GM21526 (cell line): ENCODE data around the gene SLC12A6.
"Not testable (repeated sequence)": the region's sequence is repeated elsewhere in the genome, so short reads cannot be mapped to it uniquely, and the experiment has no call there.

Experiments used
- ATAC-seq: cut with Tn5 transposase; IDR thresholded peaks from one replicate; pipeline ENCODE4 v1.9.1; 2021; ENCODE audit warnings: moderate library complexity; ENCODE audit not compliant: unreplicated experiment, low FRiP score

SLC12A6 gene

GRCh38 chr15:34358367-34358766 is 20.8 kb upstream of the SLC12A6 start:
- no peak for ATAC-seq

DNA sequence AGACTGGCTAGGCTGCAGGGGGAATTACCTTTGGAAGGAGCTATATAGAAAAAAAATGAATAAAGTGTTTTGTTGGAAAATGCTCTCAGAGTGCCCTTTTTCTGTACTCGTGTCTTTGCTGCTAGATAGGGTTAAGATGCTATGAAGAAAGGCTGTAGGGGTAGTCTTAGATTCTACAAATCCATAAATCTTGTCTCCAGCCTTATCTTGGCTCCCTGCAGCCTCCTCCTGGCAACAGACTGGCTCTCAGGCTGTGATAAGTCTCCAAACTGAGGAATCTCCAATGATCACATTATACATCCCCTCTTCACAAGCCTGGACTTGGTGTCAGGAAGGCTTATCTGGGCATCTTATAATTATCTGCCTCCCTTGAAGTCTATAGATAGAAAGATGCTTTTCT is 20.1 kb upstream of the SLC12A6 start:
- no peak for ATAC-seq

- ATAC-seq, result no peak
These were observed 17.7 kb upstream of the SLC12A6 start for GRCh38 chr15:34355241-34355640.

- no peak for ATAC-seq
These were observed 16.7 kb upstream of the SLC12A6 start for GRCh38 chr15:34354286-34354685.

DNA sequence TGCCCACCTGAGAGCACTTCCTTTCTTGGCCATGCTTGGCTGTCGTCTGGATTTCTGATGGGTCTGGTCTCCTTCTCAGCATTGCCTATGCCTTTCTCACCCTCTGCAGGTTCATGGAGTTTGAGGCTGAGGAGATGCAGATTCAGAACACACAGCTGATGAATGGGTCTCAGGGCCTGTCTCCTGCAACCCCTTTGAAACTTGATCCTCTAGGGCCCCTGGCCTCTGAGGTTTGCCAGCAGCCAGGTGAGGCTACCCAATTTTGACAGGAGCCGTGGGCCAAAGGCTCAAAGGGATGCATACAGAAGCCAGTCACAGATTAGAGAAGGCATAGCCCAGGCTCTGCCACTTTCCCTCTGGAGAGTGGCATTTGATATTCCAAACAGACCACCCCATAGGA is 16.0 kb upstream of the SLC12A6 start:
- ATAC-seq, result no peak

GRCh38 chr15:34352996-34353395 is 15.4 kb upstream of the SLC12A6 start:
- ATAC-seq, result not testable (repeated sequence)

GRCh38 chr15:34349769-34350168 is 12.2 kb upstream of the SLC12A6 start:
- ATAC-seq, result no peak

DNA sequence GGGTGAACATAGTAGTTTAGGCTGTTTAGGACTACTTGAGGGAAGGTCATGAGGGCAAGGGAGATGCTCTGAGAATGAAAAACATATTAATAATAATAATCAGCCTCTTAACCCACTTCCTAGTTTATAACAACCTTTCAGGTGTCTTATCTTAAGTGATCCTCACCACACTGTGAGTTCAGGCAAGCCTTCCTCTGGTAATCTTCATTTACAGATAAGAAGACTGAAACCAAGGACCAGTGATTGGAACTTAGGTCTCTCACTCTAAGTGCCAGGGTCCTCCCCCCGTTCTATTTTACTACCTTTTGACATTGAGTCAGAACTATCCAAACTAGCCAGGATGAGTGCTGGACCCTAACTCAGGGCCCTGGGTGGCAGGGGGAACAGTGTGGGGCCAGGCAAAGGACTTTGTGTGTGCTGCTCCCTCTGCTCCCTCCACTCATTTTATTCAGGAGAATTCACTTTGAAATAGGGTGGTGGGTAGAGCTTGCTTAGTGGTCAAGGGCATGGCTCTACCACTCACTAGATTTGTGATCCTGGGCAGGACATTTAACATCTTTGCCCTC is 11.2 kb upstream of the SLC12A6 start:
- ATAC-seq, result no peak

- ATAC-seq, result no peak
These were observed 10.5 kb upstream of the SLC12A6 start for GRCh38 chr15:34347951-34348638.

DNA sequence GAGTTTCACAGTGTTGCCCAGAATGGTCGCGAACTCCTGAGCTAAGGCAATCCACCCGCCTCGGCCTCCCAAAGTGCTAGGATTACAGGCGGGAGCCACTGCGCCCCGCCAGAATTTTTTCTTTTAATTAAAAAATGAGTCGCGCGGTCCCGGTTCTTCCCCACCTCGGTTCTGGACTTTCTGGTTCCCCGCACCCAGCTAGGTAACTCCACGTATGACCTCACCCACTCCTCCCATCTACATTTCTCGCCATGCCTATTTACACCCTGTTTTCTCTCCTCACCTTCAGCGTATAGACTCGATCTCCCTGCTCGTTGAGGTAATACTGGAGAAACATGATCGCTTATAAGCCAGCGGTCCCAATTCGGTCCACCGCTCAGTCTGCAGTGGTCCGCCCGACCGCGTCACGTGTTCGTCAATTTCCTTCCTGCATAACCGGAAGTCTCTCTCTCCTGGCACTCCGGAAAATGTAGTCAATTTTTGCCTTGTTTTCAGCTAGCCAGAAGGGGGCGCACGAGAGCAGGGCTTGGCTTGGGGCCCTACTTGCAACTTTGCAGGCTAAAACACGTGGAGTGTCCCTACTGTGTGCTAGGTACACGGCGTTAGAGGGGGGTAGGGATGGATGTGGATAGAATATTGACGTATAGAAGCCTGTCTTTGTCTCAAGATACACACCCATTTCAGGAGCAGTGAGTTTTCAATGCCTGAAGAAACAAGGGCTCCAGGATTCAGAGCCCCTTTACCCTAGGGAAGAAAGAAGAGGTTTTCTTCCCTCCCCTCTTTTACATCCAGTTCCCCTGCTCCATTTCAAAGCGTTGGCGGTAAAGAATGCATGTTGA is 5.4 kb upstream of the SLC12A6 start, which contains the start of the genes NOP10 and NUTM1:
Gene NOP10, minus strand, starts transcription at position 400 of the 839 bp plus-strand sequence. Its CDS starts 63 bp downstream, at position 337.
Gene NUTM1, plus strand, starts transcription at position 579 of the 839 bp plus-strand sequence. CDS start 382 bp downstream, outside the sequence.
- ATAC-seq, result peak; percentile 70

DNA sequence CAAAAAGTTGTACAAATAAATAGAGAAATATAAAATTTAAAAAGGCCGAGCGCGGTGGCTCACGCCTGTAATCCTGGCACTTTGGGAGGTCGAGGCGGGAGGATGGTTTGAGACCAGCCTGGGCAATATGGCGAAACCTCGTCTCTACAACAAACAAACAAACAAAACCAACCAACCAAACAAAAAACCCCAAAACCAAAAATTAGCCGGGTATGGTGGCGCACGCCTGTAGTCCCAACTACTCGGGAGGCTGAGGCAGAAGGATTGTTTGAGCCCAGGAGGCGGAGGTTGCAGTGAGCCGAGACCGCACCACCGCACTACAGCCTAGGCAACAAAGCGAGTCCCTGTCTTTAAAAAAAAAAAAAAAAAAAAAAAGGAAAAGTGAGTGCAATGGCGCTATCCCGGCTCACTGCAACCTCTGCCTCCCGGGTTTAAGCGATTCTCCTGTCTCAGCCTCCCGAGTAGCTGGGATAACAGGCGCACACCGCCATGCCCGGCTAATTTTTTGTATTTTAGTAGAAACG is 4.7 kb upstream of the SLC12A6 start:
- ATAC-seq, result not testable (repeated sequence)

GRCh38 chr15:34341381-34342212 is 4.0 kb upstream of the SLC12A6 start:
- ATAC-seq, result no peak

GRCh38 chr15:34339946-34340345 is 2.4 kb upstream of the SLC12A6 start:
- ATAC-seq, result no peak

- no peak for ATAC-seq
These were observed 766 bp upstream of the SLC12A6 start for GRCh38 chr15:34338347-34338746.

DNA sequence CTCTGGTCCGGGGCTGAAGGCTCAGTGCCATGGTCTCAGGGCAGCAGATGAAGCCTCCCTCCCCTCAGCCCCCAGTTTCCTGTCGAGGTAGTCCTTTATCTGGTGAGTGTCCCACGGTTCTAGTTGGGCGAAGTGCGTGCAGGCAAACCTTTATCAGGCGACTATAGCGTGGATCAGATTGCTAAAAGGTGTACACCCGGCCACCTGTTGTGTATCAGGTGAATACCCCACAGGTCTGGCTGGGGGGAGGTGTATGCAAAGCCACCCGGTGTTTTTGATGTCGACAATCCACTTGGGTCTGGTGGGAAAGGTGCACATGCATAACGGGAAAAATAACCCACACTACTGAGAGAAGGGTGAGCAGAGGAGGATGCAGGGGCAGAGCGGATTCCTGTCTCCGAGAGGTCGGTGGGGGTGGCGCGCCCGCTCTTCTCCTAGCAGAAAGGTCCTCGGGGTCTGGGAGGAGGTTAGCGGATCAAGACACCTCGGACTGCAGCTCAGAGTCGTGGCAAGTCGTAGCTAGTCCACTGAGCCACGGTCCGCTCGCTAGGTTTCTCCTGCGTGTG is 507 bp downstream of the SLC12A6 start:
- ATAC-seq, result peak; percentile 7

DNA sequence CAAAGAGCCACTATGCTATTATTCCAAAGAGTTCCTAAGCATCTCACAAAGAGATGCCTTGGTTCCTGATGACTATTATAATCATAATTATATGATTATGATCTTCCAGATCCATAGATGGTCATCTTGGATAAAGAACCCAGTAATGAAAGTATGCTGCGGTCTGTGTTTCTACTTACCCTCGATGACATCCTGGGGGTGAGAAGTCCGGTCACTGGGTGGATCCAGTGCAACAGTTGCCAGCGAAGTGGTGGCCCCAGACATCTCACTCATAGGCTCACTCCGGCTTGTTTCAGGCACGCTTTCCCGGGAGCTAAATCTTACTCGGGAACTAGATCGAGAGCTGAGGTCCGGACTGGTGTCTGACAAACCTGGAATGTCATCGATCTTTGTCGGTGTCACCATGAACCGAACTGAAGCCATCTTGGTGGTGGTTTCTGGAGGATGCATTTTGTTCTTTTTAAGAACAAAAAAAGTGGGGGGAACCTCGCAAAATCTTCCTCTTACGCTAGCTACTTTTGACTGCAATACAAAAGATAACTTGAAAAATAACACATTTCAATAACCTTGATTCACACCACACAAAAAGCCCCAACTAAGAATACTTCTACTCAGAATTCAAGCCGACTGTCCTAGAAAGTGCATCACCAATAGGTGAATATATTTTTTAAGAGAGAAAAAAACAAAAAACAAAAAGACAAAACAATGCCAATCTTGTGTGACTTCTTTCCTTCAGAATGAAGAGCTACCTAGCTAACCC is 1.2 kb downstream of the SLC12A6 start:
- no peak for ATAC-seq

- ATAC-seq, result no peak
These were observed 2.2 kb downstream of the SLC12A6 start for GRCh38 chr15:34335176-34336032.

- no peak for ATAC-seq
These were observed 2.9 kb downstream of the SLC12A6 start for GRCh38 chr15:34334672-34335071.
